GM20431 (cell line): ENCODE data around the gene CDHR3.
"Not testable (repeated sequence)": the region's sequence is repeated elsewhere in the genome, so short reads cannot be mapped to it uniquely, and the experiment has no call there.

Experiments
- in situ Hi-C: fragments of 300-500 bp; cut with MseI, MboI; formaldehyde crosslinking; loops from one replicate; pipeline ENCODE4 v1.15.0; 2020; ENCODE audit warnings: low sequenced_read_pairs; ENCODE audit not compliant: unreplicated experiment

Gene CDHR3

DNA sequence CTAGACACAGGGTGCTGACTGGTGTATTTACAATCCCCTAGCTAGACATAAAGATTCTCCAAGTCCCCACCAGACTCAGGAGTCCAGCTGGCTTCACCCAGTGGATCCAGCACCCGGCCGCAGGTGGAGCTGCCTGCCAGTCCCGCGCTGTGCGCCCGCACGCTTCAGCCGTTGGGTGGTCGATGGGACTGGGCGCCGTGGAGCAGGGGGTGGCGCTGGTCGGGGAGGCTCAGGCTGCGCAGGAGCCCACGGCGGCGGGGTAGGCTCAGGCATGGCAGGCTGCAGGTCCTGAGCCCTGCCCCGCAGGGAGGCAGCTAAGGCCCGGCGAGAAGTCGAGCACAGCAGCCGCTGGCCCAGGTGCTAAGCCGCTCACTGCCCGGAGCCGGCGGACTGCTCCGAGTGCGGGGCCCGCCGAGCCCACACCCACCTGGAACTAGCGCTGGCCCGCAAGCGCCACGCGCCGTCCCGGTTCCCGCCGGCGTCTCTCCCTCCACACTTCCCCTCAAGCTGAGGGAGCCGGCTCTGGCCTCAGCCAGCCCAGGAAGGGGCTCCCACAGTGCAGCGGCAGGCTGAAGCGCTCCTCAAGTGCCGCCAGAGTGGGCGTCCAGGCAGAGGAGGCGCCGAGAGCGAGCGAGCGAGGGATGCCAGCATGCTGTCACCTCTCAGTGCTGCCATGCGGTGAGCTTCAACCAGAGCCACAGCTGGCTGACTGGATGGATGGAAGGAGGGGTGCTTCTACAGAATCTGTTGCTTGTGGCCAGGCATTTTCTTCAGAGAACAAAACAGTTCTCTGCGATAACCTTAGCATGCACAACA lies 7.2 kb upstream of the CDHR3 start:
- in situ Hi-C loops: not testable (repeated sequence)

- in situ Hi-C loops: no loop called here
Observed at GRCh38 chr7:105958012-105958411, 5.1 kb upstream of the CDHR3 start.

DNA sequence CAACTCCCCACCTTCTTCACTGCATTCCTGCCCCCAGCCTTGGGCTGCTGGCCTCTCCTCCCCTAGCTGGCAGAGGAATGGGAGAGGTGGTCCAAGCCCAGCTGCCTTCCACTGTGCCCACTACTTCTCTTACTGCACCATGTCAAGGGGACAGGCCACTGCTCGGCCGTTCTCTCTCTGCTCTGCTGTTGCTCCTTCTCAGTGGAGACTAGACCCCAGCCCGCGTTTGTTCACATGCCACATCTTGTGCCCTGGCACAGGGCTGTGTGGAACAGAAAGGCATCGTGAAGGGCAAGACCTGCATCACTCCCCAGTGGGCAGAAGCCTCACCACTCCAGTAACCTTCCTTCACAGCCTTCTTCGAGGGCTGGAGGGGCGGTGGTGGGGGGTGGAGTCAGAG lies 711 bp upstream of the CDHR3 start:
- in situ Hi-C loops: no loop called here

- in situ Hi-C loops: no loop called here
Observed at GRCh38 chr7:105971845-105972244, 8.8 kb downstream of the CDHR3 start.

GRCh38 chr7:105972276-105972675 lies 9.2 kb downstream of the CDHR3 start:
- in situ Hi-C loops: no loop called here

- in situ Hi-C loops: no loop called here
Observed at GRCh38 chr7:105974471-105974870, 11.4 kb downstream of the CDHR3 start.

DNA sequence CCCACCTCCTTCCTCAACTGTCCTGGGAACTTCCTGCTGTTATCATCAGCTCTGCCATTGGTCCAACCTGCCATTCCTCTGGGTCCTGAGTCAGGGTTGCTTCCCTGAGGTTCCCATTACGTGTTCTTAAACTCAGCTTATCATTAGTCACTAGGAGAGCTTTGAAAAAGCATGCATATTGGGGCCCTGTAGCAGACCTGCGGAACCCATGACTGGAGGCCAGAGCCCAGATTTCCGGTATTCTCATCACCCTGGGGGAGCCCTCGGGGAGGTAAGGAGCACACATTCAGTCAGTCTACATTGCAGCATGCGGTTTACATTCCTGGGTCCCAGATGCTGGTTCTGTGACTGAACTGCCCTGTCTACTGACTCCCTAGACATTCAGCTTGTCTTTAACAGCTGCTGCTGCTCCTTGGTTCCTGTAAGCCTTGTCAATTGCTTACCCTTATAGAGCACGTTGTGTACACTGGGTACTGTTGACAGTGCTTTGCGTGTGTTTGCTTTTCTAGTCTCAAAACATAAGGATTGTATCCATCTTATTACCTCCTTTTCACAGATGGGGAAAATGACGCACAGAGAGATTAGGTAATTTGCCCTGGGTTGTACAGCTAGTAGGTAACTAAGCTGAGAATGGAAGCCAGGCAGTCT lies 12.8 kb downstream of the CDHR3 start:
- in situ Hi-C loops: no loop called here

- in situ Hi-C loops: no loop called here
Observed at GRCh38 chr7:105976868-105977267, 13.8 kb downstream of the CDHR3 start.

GRCh38 chr7:105978035-105978434 lies 15.0 kb downstream of the CDHR3 start:
- in situ Hi-C loops: no loop called here

DNA sequence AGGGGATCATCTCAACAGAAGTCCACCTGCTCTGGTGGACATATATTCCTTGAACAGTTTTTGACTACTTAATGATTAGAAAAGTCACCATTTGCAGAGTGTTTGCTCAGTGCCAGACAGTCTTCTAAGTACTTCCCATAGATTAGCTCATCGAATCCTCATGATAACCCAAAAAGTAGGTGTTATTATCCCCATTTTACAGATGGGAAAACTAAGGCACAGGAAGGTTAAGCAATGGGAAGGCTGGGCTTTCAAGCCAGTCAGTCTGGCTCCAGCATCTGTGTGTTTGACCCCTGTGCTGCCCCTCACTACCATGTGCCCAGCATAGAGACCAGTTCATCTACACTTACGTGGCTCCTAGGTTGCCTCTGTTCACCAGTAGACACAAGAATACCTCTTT lies 15.9 kb downstream of the CDHR3 start:
- in situ Hi-C loops: no loop called here

GRCh38 chr7:105979405-105979804 lies 16.3 kb downstream of the CDHR3 start:
- in situ Hi-C loops: no loop called here

DNA sequence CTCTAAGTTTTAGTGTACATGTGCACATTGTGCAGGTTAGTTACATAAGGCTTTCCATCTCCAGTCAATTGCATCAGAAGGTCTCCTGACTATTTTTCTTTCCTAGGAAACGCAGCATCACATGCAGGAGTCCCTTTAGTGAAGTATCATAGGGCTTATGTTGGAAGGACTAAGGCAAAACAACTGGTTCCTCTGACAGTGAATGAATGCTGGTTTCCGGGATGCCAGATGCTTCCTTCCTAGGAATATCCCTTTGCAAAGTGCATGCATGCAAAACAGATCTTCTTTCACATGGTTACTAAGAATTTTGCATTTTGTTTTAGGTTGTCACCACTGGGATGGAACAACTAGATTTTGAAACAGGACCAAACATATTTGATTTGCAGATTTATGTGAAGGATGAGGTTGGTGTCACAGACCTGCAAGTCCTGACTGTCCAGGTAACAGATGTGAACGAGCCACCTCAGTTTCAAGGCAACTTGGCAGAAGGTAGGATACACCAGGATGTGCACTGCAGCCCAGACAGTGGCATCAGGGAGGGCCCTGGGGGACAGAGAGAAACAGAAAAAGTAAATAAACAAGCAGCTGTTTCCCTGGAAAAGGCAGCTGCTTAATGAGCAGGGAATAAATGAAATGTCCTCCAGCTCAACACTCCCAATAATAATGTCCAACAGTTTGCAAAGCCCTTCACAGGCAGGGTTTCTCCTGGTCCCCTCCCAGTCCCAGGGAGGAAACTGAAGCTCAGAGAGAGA lies 17.8 kb downstream of the CDHR3 start:
- in situ Hi-C loops: no loop called here

- in situ Hi-C loops: no loop called here
Observed at GRCh38 chr7:105982388-105982787, 19.3 kb downstream of the CDHR3 start.

- in situ Hi-C loops: not testable (repeated sequence)
Observed at GRCh38 chr7:105984808-105985207, 21.7 kb downstream of the CDHR3 start.

DNA sequence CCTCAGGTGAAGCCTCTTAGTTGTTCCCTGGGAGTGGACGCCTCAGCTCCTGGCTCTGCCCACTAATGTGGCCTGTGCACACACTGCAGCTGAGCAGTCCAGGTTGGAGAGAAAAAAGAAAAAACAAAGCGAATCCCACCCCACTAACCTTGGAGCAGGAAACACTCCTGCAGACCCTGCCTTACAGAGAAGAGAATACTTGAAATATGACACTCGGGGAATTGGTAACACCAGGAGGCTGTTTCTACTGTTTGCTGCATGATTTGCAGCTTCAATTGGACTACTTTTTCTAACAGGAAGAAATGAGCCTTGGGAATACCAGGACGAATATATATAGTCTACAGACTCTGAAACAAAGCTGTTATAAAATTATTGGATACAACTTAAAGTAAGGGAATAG lies 22.2 kb downstream of the CDHR3 start:
- in situ Hi-C loops: no loop called here

GRCh38 chr7:105985672-105986215 lies 22.7 kb downstream of the CDHR3 start:
- in situ Hi-C loops: no loop called here

- in situ Hi-C loops: no loop called here
Observed at GRCh38 chr7:105987046-105987445, 24.0 kb downstream of the CDHR3 start.

GRCh38 chr7:105988276-105988675 lies 25.2 kb downstream of the CDHR3 start:
- in situ Hi-C loops: no loop called here

DNA sequence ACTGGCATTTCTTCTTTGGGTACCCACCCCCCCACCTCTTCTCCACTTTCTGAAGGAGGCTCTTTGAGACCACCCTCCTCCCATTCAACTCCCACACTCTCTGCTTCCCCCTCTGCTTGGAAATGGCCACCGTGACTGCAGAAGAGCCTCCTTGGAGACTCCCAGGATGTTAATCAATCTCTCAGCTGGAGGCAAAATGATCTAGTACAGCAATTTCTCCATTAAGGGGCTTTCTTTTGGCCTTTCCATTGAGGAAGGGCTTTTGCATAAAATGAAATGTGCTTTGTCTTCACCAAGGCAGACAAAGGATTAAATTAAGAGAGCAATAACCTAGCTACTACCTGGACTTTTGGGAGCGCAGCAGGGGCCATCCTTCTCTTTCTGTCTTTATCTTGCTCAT lies 26.1 kb downstream of the CDHR3 start:
- in situ Hi-C loops: no loop called here

- in situ Hi-C loops: no loop called here
Observed at GRCh38 chr7:105989686-105990085, 26.6 kb downstream of the CDHR3 start.

- in situ Hi-C loops: no loop called here
Observed at GRCh38 chr7:105990141-105990540, 27.1 kb downstream of the CDHR3 start.
